GM19324 (cell line): ENCODE measurements around the gene DHX40.
"Not testable (repeated sequence)": the region's sequence is repeated elsewhere in the genome, so short reads cannot be mapped to it uniquely, and the experiment has no call there.

Experiments used
- ATAC-seq: cut with Tn5 transposase; IDR thresholded peaks from one replicate; pipeline ENCODE4 v1.9.1; 2021; ENCODE audit warnings: mild to moderate bottlenecking, moderate library complexity; ENCODE audit not compliant: unreplicated experiment, low FRiP score

DHX40 gene

GRCh38 chr17:59558953-59559352, 6.5 kb upstream of the DHX40 start:
- no peak for ATAC-seq

- no peak for ATAC-seq
Measured at GRCh38 chr17:59561042-59561441, 4.4 kb upstream of the DHX40 start.

GRCh38 chr17:59565959-59566324, 532 bp downstream of the DHX40 start:
- peak; percentile 40 for ATAC-seq

GRCh38 chr17:59569151-59569550, 3.7 kb downstream of the DHX40 start:
- not testable (repeated sequence) for ATAC-seq

- ATAC-seq: no peak
Measured at GRCh38 chr17:59572301-59572924, 7.0 kb downstream of the DHX40 start.

- not testable (repeated sequence) for ATAC-seq
Measured at GRCh38 chr17:59584168-59584567, 18.8 kb downstream of the DHX40 start.

GRCh38 chr17:59600169-59600568, 34.8 kb downstream of the DHX40 start:
- no peak for ATAC-seq

GRCh38 chr17:59601130-59601529, 35.7 kb downstream of the DHX40 start:
- no peak for ATAC-seq

GRCh38 chr17:59607061-59607460, 41.7 kb downstream of the DHX40 start:
- ATAC-seq: no peak

- ATAC-seq: no peak
Measured at GRCh38 chr17:59607817-59608403, 42.5 kb downstream of the DHX40 start.

GRCh38 chr17:59611503-59611902, 46.1 kb downstream of the DHX40 start:
- ATAC-seq: no peak

GRCh38 chr17:59616253-59616920, 51.0 kb downstream of the DHX40 start:
- ATAC-seq: no peak

- no peak for ATAC-seq
Measured at GRCh38 chr17:59617156-59617732, 51.8 kb downstream of the DHX40 start.

- no peak for ATAC-seq
Measured at GRCh38 chr17:59619035-59619297, 53.6 kb downstream of the DHX40 start.

- peak; percentile 77 for ATAC-seq
Measured at GRCh38 chr17:59619298-59620063, 54.1 kb downstream of the DHX40 start, which contains the start of gene CLTC. Gene CLTC, plus strand, starts transcription at chr17:59619895. Its CDS starts 237 bp downstream, at chr17:59620132.

- no peak for ATAC-seq
Measured at GRCh38 chr17:59620064-59620359, 54.6 kb downstream of the DHX40 start.

- ATAC-seq: no peak
Measured at GRCh38 chr17:59620518-59621259, 55.3 kb downstream of the DHX40 start.

GRCh38 chr17:59621771-59622170, 56.4 kb downstream of the DHX40 start:
- ATAC-seq: no peak

GRCh38 chr17:59623151-59623550, 57.7 kb downstream of the DHX40 start:
- no peak for ATAC-seq

- ATAC-seq: no peak
Measured at GRCh38 chr17:59626756-59627155, 61.3 kb downstream of the DHX40 start.

- ATAC-seq: no peak
Measured at GRCh38 chr17:59627274-59627673, 61.9 kb downstream of the DHX40 start.
